Parathyroid adenoma (tissue), 2 donors: Measurements from ENCODE around the gene NKX2-8.

Experiments
- H2AFZ ChIP-seq: fragments of 300-600 bp; sonication (generic); one replicate; pipeline ENCODE4 v1.7.0; 2017; ENCODE audit warnings: antibody characterized with exemption, mild to moderate bottlenecking
- H3K27ac ChIP-seq: fragments of 300-600 bp; sonication (generic); one replicate; pipeline ENCODE4 v1.7.0; 2017
- H3K27me3 ChIP-seq: fragments of 300-600 bp; sonication (generic); one replicate; pipeline ENCODE4 v1.7.0; 2017; ENCODE audit warnings: low read length; ENCODE audit not compliant: control insufficient read depth, insufficient read depth
- H3K36me3 ChIP-seq: fragments of 300-600 bp; sonication (generic); one replicate; pipeline ENCODE4 v1.7.0; 2017; ENCODE audit warnings: low read length; ENCODE audit not compliant: control insufficient read depth, insufficient read depth
- H3K4me1 ChIP-seq: fragments of 300-600 bp; sonication (generic); one replicate; pipeline ENCODE4 v1.7.0; 2017; ENCODE audit warnings: control low read depth
- H3K4me2 ChIP-seq: fragments of 300-600 bp; sonication (generic); one replicate; pipeline ENCODE4 v1.7.0; 2017; ENCODE audit warnings: low read length
- H3K4me3 ChIP-seq: fragments of 300-600 bp; sonication (generic); one replicate; pipeline ENCODE4 v1.7.0; 2017; ENCODE audit warnings: low read depth, low read length
- H3K79me2 ChIP-seq: fragments of 300-600 bp; sonication (generic); one replicate; pipeline ENCODE4 v1.7.0; 2017; ENCODE audit warnings: control low read depth
- H3K9ac ChIP-seq: fragments of 300-600 bp; sonication (generic); one replicate; pipeline ENCODE4 v1.7.0; 2017; ENCODE audit warnings: mild to moderate bottlenecking
- H3K9me3 ChIP-seq: fragments of 300-600 bp; sonication (generic); one replicate; pipeline ENCODE4 v1.7.0; 2017; ENCODE audit warnings: low read length; ENCODE audit not compliant: control insufficient read depth
- CTCF ChIP-seq: fragments of 300-600 bp; sonication (generic); IDR thresholded peaks from one replicate; pipeline ENCODE4 v1.7.0; 2017; ENCODE audit warnings: antibody characterized with exemption, mild to moderate bottlenecking
- donor health status: primary hyperparathyroidism.

Gene NKX2-8

GRCh38 chr14:36604757-36605505, 22.5 kb upstream of the NKX2-8 start:
- Histone ChIP-seq H3K36me3 (no peaks in the 10 kb centered on the region), H3K9me3 (no peaks in the 10 kb centered on the region), H3K79me2 (no peaks in the 10 kb centered on the region), H3K4me1 (no peaks in the 10 kb centered on the region), H3K9ac (no peak overlapping the region), H2AFZ (no peak overlapping the region), H3K27ac (no peak overlapping the region), H3K27me3 (no peaks in the 10 kb centered on the region), H3K4me3 (no peak overlapping the region), H3K4me2 (no peak overlapping the region)
- peak; percentile 85 for TF ChIP-seq CTCF

GRCh38 chr14:36600431-36600830, 18.0 kb upstream of the NKX2-8 start:
- Histone ChIP-seq H3K4me3 (no peak overlapping the region), H3K4me2 (no peak overlapping the region), H3K79me2 (no peaks in the 10 kb centered on the region), H2AFZ (no peak overlapping the region), H3K36me3 (no peaks in the 10 kb centered on the region), H3K4me1 (no peaks in the 10 kb centered on the region), H3K27ac (no peak overlapping the region), H3K9me3 (no peaks in the 10 kb centered on the region), H3K9ac (no peak overlapping the region), H3K27me3 (no peaks in the 10 kb centered on the region)
- TF ChIP-seq CTCF: no peak

DNA sequence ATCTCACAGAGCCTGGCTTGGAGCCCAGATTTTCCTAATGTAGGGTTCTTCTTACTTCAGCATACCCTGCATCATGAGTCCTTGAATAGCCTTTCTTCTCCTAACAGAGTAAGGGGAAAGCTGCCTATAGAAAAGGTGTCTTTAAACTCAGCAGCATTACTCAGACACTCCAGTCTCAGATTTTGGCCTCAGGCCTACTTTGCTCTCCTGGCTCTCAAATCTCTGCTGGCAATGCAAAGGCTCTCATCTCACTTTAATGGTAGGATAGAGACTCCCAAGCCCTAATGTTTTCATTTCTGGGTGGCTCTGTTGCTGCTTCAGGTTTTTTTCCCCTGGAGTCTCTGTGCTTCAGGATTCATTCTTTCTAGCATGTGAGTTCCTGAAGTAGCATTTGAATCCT, 9.1 kb upstream of the NKX2-8 start:
- H3K9ac ChIP-seq: no peak overlapping the region
- no peaks in the 10 kb centered on the region for H3K27me3 ChIP-seq
- TF ChIP-seq CTCF: no peak
- H3K79me2 ChIP-seq: no peaks in the 10 kb centered on the region
- H3K4me3 ChIP-seq: no peak overlapping the region
- H3K27ac ChIP-seq: no peak overlapping the region
- H3K9me3 ChIP-seq: no peaks in the 10 kb centered on the region
- no peak overlapping the region for H2AFZ ChIP-seq
- no peak overlapping the region for H3K4me2 ChIP-seq
- no peaks in the 10 kb centered on the region for H3K4me1 ChIP-seq
- H3K36me3 ChIP-seq: no peaks in the 10 kb centered on the region

DNA sequence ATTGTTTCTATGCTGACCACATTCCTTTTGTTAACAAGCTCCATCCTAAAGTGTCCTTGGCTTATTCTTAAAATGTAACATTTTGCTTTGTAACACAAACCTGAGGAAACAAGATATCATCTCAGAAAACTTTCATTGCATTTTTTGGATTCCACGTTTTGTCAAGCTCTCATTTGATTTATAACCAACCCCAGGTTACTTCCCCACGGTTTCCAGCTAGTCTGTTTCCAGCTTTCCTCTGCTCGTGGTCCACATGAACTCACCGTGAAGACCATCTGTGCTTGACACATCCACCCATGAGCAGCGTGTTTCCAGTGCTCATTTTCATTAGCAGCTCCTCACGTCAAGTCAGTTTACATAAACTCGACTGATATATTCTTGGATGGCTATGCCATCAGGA, 6.4 kb upstream of the NKX2-8 start:
- Histone ChIP-seq H3K27ac (no peak overlapping the region), H3K9me3 (no peaks in the 10 kb centered on the region), H3K27me3 (peaks cover 7% of the 10 kb centered on the region), H3K4me1 (no peaks in the 10 kb centered on the region), H3K36me3 (no peaks in the 10 kb centered on the region), H3K4me3 (no peak overlapping the region), H3K79me2 (no peaks in the 10 kb centered on the region), H3K4me2 (no peak overlapping the region), H2AFZ (no peak overlapping the region), H3K9ac (no peak overlapping the region)
- no peak for TF ChIP-seq CTCF

GRCh38 chr14:36588119-36588518, 5.7 kb upstream of the NKX2-8 start:
- H3K27ac ChIP-seq: no peak overlapping the region
- H3K36me3 ChIP-seq: no peaks in the 10 kb centered on the region
- H3K4me1 ChIP-seq: no peaks in the 10 kb centered on the region
- no peaks in the 10 kb centered on the region for H3K79me2 ChIP-seq
- H3K9ac ChIP-seq: no peak overlapping the region
- H3K4me2 ChIP-seq: no peak overlapping the region
- no peak overlapping the region for H3K4me3 ChIP-seq
- no peak for TF ChIP-seq CTCF
- H2AFZ ChIP-seq: no peak overlapping the region
- H3K9me3 ChIP-seq: no peaks in the 10 kb centered on the region
- peaks cover 7% of the 10 kb centered on the region for H3K27me3 ChIP-seq
